MCF 10A (cell line): ENCODE measurements around the gene RPL9. TPM values are rescaled to one million over a fixed set of nuclear protein-coding genes. Genes with fewer than 3 reads are reported as not detected.
"Not testable (repeated sequence)": the region's sequence is repeated elsewhere in the genome, so short reads cannot be mapped to it uniquely, and the experiment has no call there.

Experiments used
- BruUV-seq: library from RNA; stranded (reverse); fragments of 400-500 nt; replicated peaks from 2 replicates; lab custom pipeline; 2021; lab: Mats Ljungman, UMichigan
- CTCF ChIA-PET: fragments of 300-600 bp; sonication (Branson Sonifier 250); formaldehyde crosslinking; extraction: SDS; loops from one replicate; lab custom pipeline; 2021; ENCODE audit warnings: antibody characterized with exemption, inconsistent platforms; lab: Yijun Ruan, JAX
- POLR2A ChIA-PET: fragments of 300-600, 350-650 bp; sonication (Branson Sonifier 250); formaldehyde crosslinking; extraction: SDS; loops from one replicate; lab custom pipeline; 2020; ENCODE audit warnings: antibody characterized with exemption, inconsistent platforms; lab: Yijun Ruan, JAX
- DNase-seq: peaks from one replicate; pipeline ENCODE4 v3.0.0-alpha.2; 2018; ENCODE audit not compliant: unreplicated experiment
- H3K27ac Mint-ChIP-seq: one replicate; pipeline ENCODE4 v1.8.0; 2022; ENCODE audit warnings: mild to moderate bottlenecking, low read depth, mixed read lengths; ENCODE audit not compliant: unreplicated experiment
- H3K27me3 Mint-ChIP-seq: one replicate; pipeline ENCODE4 v1.8.0; 2022; ENCODE audit warnings: mixed read lengths; ENCODE audit not compliant: insufficient read depth, unreplicated experiment
- H3K36me3 Mint-ChIP-seq: one replicate; pipeline ENCODE4 v1.8.0; 2022; ENCODE audit warnings: mild to moderate bottlenecking, moderate library complexity, mixed read lengths; ENCODE audit not compliant: insufficient read depth, unreplicated experiment
- H3K4me1 Mint-ChIP-seq: one replicate; pipeline ENCODE4 v1.8.0; 2022; ENCODE audit warnings: mixed read lengths; ENCODE audit not compliant: insufficient read depth, unreplicated experiment
- H3K4me3 Mint-ChIP-seq: one replicate; pipeline ENCODE4 v1.8.0; 2022; ENCODE audit warnings: mild to moderate bottlenecking, moderate library complexity, mixed read lengths; ENCODE audit not compliant: unreplicated experiment
- H3K9me3 Mint-ChIP-seq: one replicate; pipeline ENCODE4 v1.8.0; 2022; ENCODE audit warnings: mixed read lengths; ENCODE audit not compliant: unreplicated experiment
- intact Hi-C: fragments of 100-400 bp; cut with micrococcal nuclease; formaldehyde crosslinking; loops from 2 replicates; pipeline ENCODE4 v1.14.1; 2022
- total RNA-seq: library from RNA; stranded (reverse); gene quantifications from 2 replicates; pipeline ENCODE4 v1.2.3, GENCODE V29; 2022
- TF ChIP-seq, protein P1 (sequence below): fragments of 200-600 bp; IDR thresholded peaks from one replicate; pipeline ENCODE4 v1.8.0; 2022; ENCODE audit warnings: antibody characterized with exemption, mild to moderate bottlenecking; ENCODE audit not compliant: unreplicated experiment

RPL9 gene
- total RNA-seq, 1 experiment from 2014 or later: 1,405 TPM

GRCh38 chr4:39464886-39465501, 6.3 kb upstream of the RPL9 start:
- no TSS peak for BruUV-seq
- peak; percentile 50 for DNase-seq
- ChIA-PET CTCF (interaction anchor here (0.7 kb wide), 1 partner anchor 454 kb away, joined by 3 read pairs; no protein-coding TSS in a partner anchor), POLR2A (interaction anchor here (0.6 kb wide), 2 partner anchors 18 to 36 kb away, joined by 3 to 4 read pairs; no protein-coding TSS in a partner anchor)
- intact Hi-C loops: loop anchor here (5.0 kb wide), 2 partner anchors 62 to 232 kb away; partner anchors contain the start of genes UBE2K and UGDH
- Mint-ChIP-seq H3K27ac (no peak overlapping the region), H3K36me3 (peaks cover 58% of the 10 kb centered on the region), H3K4me1 (peaks cover 5% of the 10 kb centered on the region), H3K4me3 (no peak overlapping the region), H3K9me3 (no peaks in the 10 kb centered on the region), H3K27me3 (no peaks in the 10 kb centered on the region)
- TF ChIP-seq, protein P1, sequence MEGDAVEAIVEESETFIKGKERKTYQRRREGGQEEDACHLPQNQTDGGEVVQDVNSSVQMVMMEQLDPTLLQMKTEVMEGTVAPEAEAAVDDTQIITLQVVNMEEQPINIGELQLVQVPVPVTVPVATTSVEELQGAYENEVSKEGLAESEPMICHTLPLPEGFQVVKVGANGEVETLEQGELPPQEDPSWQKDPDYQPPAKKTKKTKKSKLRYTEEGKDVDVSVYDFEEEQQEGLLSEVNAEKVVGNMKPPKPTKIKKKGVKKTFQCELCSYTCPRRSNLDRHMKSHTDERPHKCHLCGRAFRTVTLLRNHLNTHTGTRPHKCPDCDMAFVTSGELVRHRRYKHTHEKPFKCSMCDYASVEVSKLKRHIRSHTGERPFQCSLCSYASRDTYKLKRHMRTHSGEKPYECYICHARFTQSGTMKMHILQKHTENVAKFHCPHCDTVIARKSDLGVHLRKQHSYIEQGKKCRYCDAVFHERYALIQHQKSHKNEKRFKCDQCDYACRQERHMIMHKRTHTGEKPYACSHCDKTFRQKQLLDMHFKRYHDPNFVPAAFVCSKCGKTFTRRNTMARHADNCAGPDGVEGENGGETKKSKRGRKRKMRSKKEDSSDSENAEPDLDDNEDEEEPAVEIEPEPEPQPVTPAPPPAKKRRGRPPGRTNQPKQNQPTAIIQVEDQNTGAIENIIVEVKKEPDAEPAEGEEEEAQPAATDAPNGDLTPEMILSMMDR: no peak

GRCh38 chr4:39458161-39458504, 589 bp downstream of the RPL9 start:
- Mint-ChIP-seq H3K27ac (peak overlapping the region; percentile 100), H3K4me3 (peak overlapping the region; percentile 95), H3K36me3 (peaks cover 75% of the 10 kb centered on the region)
- intact Hi-C loops: loop anchor here (10.0 kb wide), 1 partner anchor 143 kb away; no protein-coding TSS in a partner anchor
- not testable (repeated sequence) for H3K4me1 Mint-ChIP-seq, H3K27me3 Mint-ChIP-seq, BruUV-seq, DNase-seq, H3K9me3 Mint-ChIP-seq
- CTCF ChIA-PET: interaction anchor here (0.6 to 0.8 kb wide), 3 partner anchors 9 to 143 kb away, joined by 3 read pairs; no protein-coding TSS in a partner anchor
- POLR2A ChIA-PET: interaction anchor here (0.6 to 7.4 kb wide), 30 partner anchors 9 to 745 kb away, joined by 3 to 79 read pairs (median 6); partner anchors contain the start of genes RFC1, SMIM14, UBE2K and UGDH

DNA sequence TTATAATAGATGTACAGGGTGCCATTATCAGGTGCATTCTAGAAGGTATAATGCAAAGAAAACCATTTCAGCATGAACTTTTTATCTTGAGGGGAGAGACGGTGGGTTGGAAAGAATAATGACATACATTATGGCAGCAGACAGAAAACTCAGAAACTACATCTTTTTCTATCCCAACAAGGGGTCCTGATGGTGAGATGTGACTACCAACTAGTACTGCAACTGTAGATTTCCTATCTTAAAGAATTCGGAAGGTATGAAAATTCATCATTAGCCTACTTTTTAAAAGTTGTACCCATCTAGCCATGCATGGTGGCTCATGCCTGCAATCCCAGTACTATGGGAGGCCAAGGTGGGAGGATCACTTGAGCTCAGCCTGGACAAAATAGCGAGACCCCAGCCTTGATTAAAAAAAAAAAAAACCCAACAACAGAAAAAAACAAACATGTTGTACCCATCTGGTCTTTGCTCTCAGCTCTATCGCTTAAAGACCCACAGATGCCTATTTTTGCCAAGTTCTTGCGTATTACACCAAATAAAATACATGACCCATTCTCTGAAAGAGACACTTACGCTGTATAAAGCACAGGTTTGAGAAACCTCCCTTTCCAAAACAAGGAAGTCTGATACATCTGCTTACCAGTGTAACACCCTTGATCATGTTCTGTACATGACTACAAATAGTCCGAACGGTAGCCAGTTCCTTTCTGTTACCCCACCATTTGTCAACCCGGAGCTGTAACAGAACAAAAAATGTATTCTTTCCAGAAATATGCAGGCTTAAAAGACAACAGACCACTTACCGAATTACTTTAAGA, 1.6 kb downstream of the RPL9 start:
- intact Hi-C loops: loop anchor here (2.0 to 10.0 kb wide), 2 partner anchors 142 to 274 kb away; partner anchors contain the start of gene WDR19
- H3K9me3 Mint-ChIP-seq: no peaks in the 10 kb centered on the region

GRCh38 chr4:39455486-39455885, 3.2 kb downstream of the RPL9 start:
- ChIA-PET CTCF (interaction anchor here (0.6 kb wide), 1 partner anchor 1136 kb away, joined by 3 read pairs; no protein-coding TSS in a partner anchor), POLR2A (interaction anchor here (1.0 to 7.4 kb wide), 4 partner anchors 9 to 139 kb away, joined by 3 to 72 read pairs (median 4); partner anchors contain the start of genes RFC1 and UGDH)
- TF ChIP-seq, protein P1: no peak
- BruUV-seq: no TSS peak
- Mint-ChIP-seq H3K4me3 (peak overlapping the region; percentile 95), H3K27me3 (no peaks in the 10 kb centered on the region), H3K36me3 (peaks cover 92% of the 10 kb centered on the region), H3K9me3 (no peaks in the 10 kb centered on the region), H3K27ac (no peak overlapping the region), H3K4me1 (peaks cover 7% of the 10 kb centered on the region)
- DNase-seq: no peak
- intact Hi-C loops: loop anchor here (10.0 kb wide), 1 partner anchor 141 kb away; no protein-coding TSS in a partner anchor

More for the DNA sequence above, 1.6 kb downstream of the RPL9 start:
- ChIA-PET CTCF (interaction anchor here (0.6 to 0.8 kb wide), 2 partner anchors 9 to 15 kb away, joined by 3 to 4 read pairs; no protein-coding TSS in a partner anchor), POLR2A (interaction anchor here (0.6 to 7.4 kb wide), 19 partner anchors 9 to 275 kb away, joined by 3 to 79 read pairs (median 6); partner anchors contain the start of genes RFC1, SMIM14, UBE2K and UGDH)
- peaks cover 7% of the 10 kb centered on the region for H3K4me1 Mint-ChIP-seq
- BruUV-seq: no TSS peak
- TF ChIP-seq, protein P1: no peak
- DNase-seq: no peak
- no peaks in the 10 kb centered on the region for H3K27me3 Mint-ChIP-seq
- H3K27ac Mint-ChIP-seq: peak overlapping the region; percentile 100
- peaks cover 82% of the 10 kb centered on the region for H3K36me3 Mint-ChIP-seq
- H3K4me3 Mint-ChIP-seq: peak overlapping the region; percentile 95
